Activated B cell treated with CpG ODN at 0.5 μM for 24 hours (primary cell): ENCODE results near the gene ZNF319. TPM values are rescaled to one million over a fixed set of nuclear protein-coding genes. Genes with fewer than 3 reads are reported as not detected.

Source experiments
- ATAC-seq: fragments of 200-7000 bp; cut with Tn5 transposase; one replicate; pipeline ENCODE4 v1.10.0; 2021; ENCODE audit warnings: low read depth, mild to moderate bottlenecking, moderate library complexity
- CTCF ChIA-PET: fragments of 350-600 bp; sonication (Branson Sonifier 250); formaldehyde crosslinking; loops from one replicate; lab custom pipeline; 2021; ENCODE audit warnings: antibody characterized with exemption; lab: Charles Lee
- POLR2A ChIA-PET: fragments of 350-600 bp; sonication (Branson Sonifier 250); formaldehyde crosslinking; loops from one replicate; lab custom pipeline; 2021; ENCODE audit warnings: antibody characterized with exemption; lab: Charles Lee
- DNase-seq: peaks from one replicate; pipeline ENCODE4 v3.0.0; 2022
- H3K27ac Mint-ChIP-seq: one replicate; pipeline ENCODE4 v1.8.0; 2020; ENCODE audit warnings: mixed read lengths
- H3K27me3 Mint-ChIP-seq: one replicate; pipeline ENCODE4 v1.8.0; 2021; ENCODE audit warnings: mixed read lengths
- H3K36me3 Mint-ChIP-seq: one replicate; pipeline ENCODE4 v1.8.0; 2021; ENCODE audit warnings: low read depth, mixed read lengths
- H3K4me1 Mint-ChIP-seq: one replicate; pipeline ENCODE4 v1.8.0; 2021; ENCODE audit warnings: mixed read lengths
- H3K4me3 Mint-ChIP-seq: one replicate; pipeline ENCODE4 v1.8.0; 2020; ENCODE audit warnings: mild to moderate bottlenecking, mixed read lengths
- H3K9me3 Mint-ChIP-seq: one replicate; pipeline ENCODE4 v1.8.0; 2020; ENCODE audit warnings: mixed read lengths
- CTCF ChIP-seq: fragments of 200-600 bp; IDR thresholded peaks from one replicate; pipeline ENCODE4 v1.8.0; 2022; ENCODE audit warnings: antibody characterized with exemption, mild to moderate bottlenecking
- intact Hi-C: fragments of 100-400 bp; cut with micrococcal nuclease; formaldehyde crosslinking; loops from one replicate; pipeline ENCODE4 v1.15.1; 2024
- total RNA-seq: library from RNA; stranded (reverse); gene quantifications from 2 replicates; pipeline ENCODE4 v1.2.3, GENCODE V29; 2022

Gene ZNF319
- total RNA-seq, 1 donor from 2014 or later = 10.6 TPM

- ChIA-PET POLR2A (no interaction called here), CTCF (interaction anchor here (0.8 kb wide), 1 partner anchor 94 kb away, joined by 3 read pairs; no protein-coding TSS in a partner anchor)
- Mint-ChIP-seq H3K4me1 (peaks cover 7% of the 10 kb centered on the region), H3K27ac (no peak overlapping the region), H3K4me3 (peak overlapping the region; percentile 20), H3K27me3 (peaks cover 26% of the 10 kb centered on the region), H3K9me3 (no peaks in the 10 kb centered on the region), H3K36me3 (no peaks in the 10 kb centered on the region)
- TF ChIP-seq CTCF = no peak
- intact Hi-C loops = loop anchor here (5.0 to 10.0 kb wide), 2 partner anchors 167 to 364 kb away; partner anchors contain the start of genes CSNK2A2 and GINS3
- no peak for ATAC-seq
- DNase-seq = no peak
Measured at GRCh38 chr16:58027916-58028455, 27.5 kb upstream of the ZNF319 start.

- TF ChIP-seq CTCF = no peak
- peaks cover 7% of the 10 kb centered on the region for H3K4me1 Mint-ChIP-seq
- H3K36me3 Mint-ChIP-seq = no peaks in the 10 kb centered on the region
- H3K27me3 Mint-ChIP-seq = peaks cover 26% of the 10 kb centered on the region
- no peak for DNase-seq
- no peak overlapping the region for H3K4me3 Mint-ChIP-seq
- intact Hi-C loops = loop anchor here (5.0 to 10.0 kb wide), 2 partner anchors 167 to 365 kb away; partner anchors contain the start of genes CSNK2A2 and GINS3
- H3K27ac Mint-ChIP-seq = no peak overlapping the region
- H3K9me3 Mint-ChIP-seq = no peaks in the 10 kb centered on the region
- ATAC-seq = no peak
- ChIA-PET CTCF (no interaction called here), POLR2A (no interaction called here)
Measured at GRCh38 chr16:58027161-58027915, 26.9 kb upstream of the ZNF319 start.

- DNase-seq = no peak
- H3K4me3 Mint-ChIP-seq = peak overlapping the region; percentile 57
- TF ChIP-seq CTCF = no peak
- H3K27me3 Mint-ChIP-seq = peaks cover 26% of the 10 kb centered on the region
- ATAC-seq = no peak
- H3K9me3 Mint-ChIP-seq = no peaks in the 10 kb centered on the region
- ChIA-PET POLR2A (no interaction called here), CTCF (no interaction called here)
- intact Hi-C loops = loop anchor here (5.0 to 10.0 kb wide), 2 partner anchors 168 to 366 kb away; partner anchors contain the start of genes CSNK2A2 and GINS3
- no peak overlapping the region for H3K27ac Mint-ChIP-seq
- peaks cover 7% of the 10 kb centered on the region for H3K4me1 Mint-ChIP-seq
- no peaks in the 10 kb centered on the region for H3K36me3 Mint-ChIP-seq
Measured at GRCh38 chr16:58026705-58027160, 26.3 kb upstream of the ZNF319 start.

GRCh38 chr16:58026139-58026704, 25.8 kb upstream of the ZNF319 start:
- peak; percentile 6 for ATAC-seq
- no peak for TF ChIP-seq CTCF
- Mint-ChIP-seq H3K36me3 (no peaks in the 10 kb centered on the region), H3K4me1 (peaks cover 7% of the 10 kb centered on the region), H3K9me3 (no peaks in the 10 kb centered on the region), H3K27ac (no peak overlapping the region), H3K27me3 (peaks cover 26% of the 10 kb centered on the region), H3K4me3 (peak overlapping the region; percentile 57)
- DNase-seq = peak; percentile 24
- ChIA-PET CTCF (no interaction called here), POLR2A (no interaction called here)
- intact Hi-C loops = loop anchor here (5.0 to 10.0 kb wide), 2 partner anchors 169 to 366 kb away; partner anchors contain the start of genes CSNK2A2 and GINS3
